ENCODE measurements around the gene AKAP17A. TPM values are rescaled to one million over a fixed set of nuclear protein-coding genes. Genes with fewer than 3 reads are reported as not detected.
"Not testable (repeated sequence)": the region's sequence is repeated elsewhere in the genome, so short reads cannot be mapped to it uniquely, and the experiment has no call there.

The AKAP17A gene
- total RNA-seq, 1 experiment from 2014 or later: 28.3 TPM

DNA sequence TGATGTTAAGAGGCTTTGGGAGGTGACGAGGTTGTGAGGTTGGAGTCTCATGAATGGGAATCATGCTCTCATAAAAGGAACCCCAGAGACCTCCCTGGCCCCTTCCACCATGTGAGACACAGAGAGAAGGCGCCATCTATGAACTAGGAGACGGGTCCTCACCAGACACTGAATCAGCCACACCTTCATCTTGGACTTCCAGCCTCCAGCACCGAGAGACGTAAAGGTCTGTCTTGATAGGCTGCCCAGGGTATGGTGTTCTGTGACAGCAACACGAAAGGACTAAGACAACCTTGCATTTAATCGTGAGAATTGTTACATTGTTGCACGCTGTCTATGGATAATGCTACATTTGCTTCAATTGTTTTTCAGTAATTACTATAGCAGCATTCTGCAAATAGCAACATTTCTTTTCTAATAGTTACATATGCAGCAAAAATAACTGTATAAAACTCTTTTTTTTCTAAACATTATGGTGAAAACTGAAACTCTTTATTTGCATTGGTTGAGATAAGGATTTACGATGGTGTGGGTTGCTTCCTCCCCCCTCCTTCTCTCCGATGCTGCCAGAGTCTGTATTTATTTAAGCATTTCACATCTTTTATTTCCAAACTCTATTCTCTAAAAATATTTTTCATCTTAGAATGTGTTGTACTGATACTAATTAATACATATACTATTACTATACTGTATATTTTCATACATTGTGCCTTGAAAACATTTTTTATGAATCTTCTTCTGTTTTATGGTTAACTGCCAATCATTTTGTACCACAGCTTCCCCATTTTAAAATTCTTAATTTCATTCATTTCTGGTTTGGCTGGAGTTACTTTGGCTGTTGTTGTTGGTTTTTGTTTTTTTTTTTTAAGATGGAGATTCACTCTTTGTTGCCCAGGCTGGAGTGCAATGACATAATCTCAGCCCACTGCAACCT lies 26.4 kb upstream of the AKAP17A start:
- H3K4me2 ChIP-seq: no peak overlapping the region
- BruUV-seq (replicated peaks): no TSS peak
- no peaks in the 10 kb centered on the region for H3K9me2 ChIP-seq (ENCODE audit: insufficient read depth)
- intact Hi-C loops (cut with micrococcal nuclease; ENCODE audit: unreplicated experiment): no loop called here
- H3K27ac ChIP-seq: no peak overlapping the region
- ChIA-PET POLR2A (ENCODE audit: unreplicated experiment) (no interaction called here), CTCF (no interaction called here)
- H3K27me3 ChIP-seq (ENCODE audit: insufficient read depth, low read depth): peaks cover 19% of the 10 kb centered on the region; the same call in 1 of the 2 replicates
- no peaks in the 10 kb centered on the region for H3K4me1 ChIP-seq (replicated peaks; ENCODE audit: insufficient read depth)
- TF ChIP-seq EZH2 (IDR thresholded peaks at IDR 0.05; ENCODE audit: low read depth): no peak
- TF ChIP-seq, protein P1, sequence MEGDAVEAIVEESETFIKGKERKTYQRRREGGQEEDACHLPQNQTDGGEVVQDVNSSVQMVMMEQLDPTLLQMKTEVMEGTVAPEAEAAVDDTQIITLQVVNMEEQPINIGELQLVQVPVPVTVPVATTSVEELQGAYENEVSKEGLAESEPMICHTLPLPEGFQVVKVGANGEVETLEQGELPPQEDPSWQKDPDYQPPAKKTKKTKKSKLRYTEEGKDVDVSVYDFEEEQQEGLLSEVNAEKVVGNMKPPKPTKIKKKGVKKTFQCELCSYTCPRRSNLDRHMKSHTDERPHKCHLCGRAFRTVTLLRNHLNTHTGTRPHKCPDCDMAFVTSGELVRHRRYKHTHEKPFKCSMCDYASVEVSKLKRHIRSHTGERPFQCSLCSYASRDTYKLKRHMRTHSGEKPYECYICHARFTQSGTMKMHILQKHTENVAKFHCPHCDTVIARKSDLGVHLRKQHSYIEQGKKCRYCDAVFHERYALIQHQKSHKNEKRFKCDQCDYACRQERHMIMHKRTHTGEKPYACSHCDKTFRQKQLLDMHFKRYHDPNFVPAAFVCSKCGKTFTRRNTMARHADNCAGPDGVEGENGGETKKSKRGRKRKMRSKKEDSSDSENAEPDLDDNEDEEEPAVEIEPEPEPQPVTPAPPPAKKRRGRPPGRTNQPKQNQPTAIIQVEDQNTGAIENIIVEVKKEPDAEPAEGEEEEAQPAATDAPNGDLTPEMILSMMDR (conservative IDR thresholded peaks at IDR 0.05): no peak
- no peak for DNase-seq
- H3K4me3 ChIP-seq: no peak overlapping the region
- H2AFZ ChIP-seq: no peak overlapping the region
- H3K36me3 ChIP-seq (ENCODE audit: low read depth): no peaks in the 10 kb centered on the region
- no peaks in the 10 kb centered on the region for H3K9me3 ChIP-seq (ENCODE audit: insufficient read depth, low read depth)
- H3K79me2 ChIP-seq (ENCODE audit: low read depth): no peaks in the 10 kb centered on the region
- no peaks in the 10 kb centered on the region for H4K20me1 ChIP-seq (ENCODE audit: insufficient read depth)
- no peaks in the 10 kb centered on the region for H3F3A ChIP-seq (ENCODE audit: insufficient read depth, low read depth)

DNA sequence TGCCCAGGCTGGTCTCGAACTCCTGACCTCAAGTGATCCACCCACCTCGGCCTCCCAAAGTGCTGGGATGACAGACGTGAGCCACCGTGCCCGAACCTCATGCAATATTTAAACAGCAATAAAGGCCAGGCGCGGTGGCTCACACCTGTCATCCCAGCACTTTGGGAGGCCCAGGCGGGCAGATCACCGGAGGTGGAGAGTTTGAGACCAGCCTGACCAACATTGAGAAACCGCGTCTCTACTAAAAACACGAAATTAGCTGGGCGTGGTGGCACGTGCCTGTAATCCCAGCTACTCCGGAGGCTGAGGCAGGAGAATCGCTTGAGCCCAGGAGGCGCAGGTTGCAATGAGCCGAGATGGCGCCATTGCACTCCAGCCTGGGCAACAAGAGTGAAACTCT lies 17.2 kb upstream of the AKAP17A start:
- H3K4me3 ChIP-seq; H4K20me1 ChIP-seq (ENCODE audit: insufficient read depth); H3F3A ChIP-seq (ENCODE audit: insufficient read depth, low read depth); DNase-seq; H3K9me2 ChIP-seq (ENCODE audit: insufficient read depth); H3K9me3 ChIP-seq (ENCODE audit: insufficient read depth, low read depth); H2AFZ ChIP-seq; intact Hi-C loops (cut with micrococcal nuclease; ENCODE audit: unreplicated experiment); H3K4me1 ChIP-seq (replicated peaks; ENCODE audit: insufficient read depth); BruUV-seq (replicated peaks); POLR2A ChIA-PET (ENCODE audit: unreplicated experiment); H3K27ac ChIP-seq; H3K79me2 ChIP-seq (ENCODE audit: low read depth); H3K27me3 ChIP-seq (ENCODE audit: insufficient read depth, low read depth); H3K4me2 ChIP-seq; CTCF ChIA-PET; H3K36me3 ChIP-seq (ENCODE audit: low read depth): not testable (repeated sequence)

DNA sequence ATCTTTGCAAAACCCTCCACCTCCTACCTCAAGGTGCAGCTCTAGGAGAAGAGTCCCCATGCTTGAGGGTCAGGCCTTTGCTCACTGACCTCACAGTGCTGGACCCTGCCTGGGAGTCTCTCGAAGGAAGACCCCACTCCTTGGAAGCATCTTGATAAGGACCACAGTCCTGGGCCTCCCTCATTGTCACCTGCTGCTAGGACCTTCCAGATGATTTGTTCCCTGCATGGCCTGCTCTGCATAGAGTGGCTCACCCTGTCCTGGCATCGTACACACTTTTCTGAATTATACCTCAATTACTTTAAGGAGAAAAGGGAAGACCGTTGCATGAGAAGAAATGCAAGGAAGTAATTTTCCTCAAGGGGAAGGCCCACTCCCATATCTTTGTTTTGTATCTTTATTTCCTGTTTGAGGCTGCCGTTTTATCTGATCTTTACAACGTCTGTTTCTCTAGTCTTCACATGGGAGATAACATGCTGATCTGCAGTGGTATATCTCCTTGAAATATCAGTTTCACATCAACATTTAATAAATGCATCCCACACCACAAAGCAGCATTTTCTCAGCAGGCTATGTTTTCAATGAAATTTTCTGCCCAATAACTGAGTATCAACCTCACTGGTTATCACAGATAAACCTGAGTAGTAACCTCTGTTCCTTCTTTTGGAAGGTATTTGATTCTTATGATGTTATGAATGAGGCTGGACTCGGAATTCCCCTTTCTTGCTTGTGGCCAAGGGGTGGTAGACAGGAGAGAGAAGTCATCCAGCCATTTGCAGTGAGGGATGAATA lies 15.0 kb upstream of the AKAP17A start:
- Histone ChIP-seq H3K36me3 (ENCODE audit: low read depth) (no peaks in the 10 kb centered on the region), H4K20me1 (ENCODE audit: insufficient read depth) (no peaks in the 10 kb centered on the region), H3K27ac (no peak overlapping the region), H3K27me3 (ENCODE audit: insufficient read depth, low read depth) (no peaks in the 10 kb centered on the region), H3K79me2 (ENCODE audit: low read depth) (no peaks in the 10 kb centered on the region), H3K4me1 (replicated peaks; ENCODE audit: insufficient read depth) (no peaks in the 10 kb centered on the region), H3F3A (ENCODE audit: insufficient read depth, low read depth) (no peaks in the 10 kb centered on the region), H3K9me3 (ENCODE audit: insufficient read depth, low read depth) (no peaks in the 10 kb centered on the region), H3K4me3 (no peak overlapping the region), H3K4me2 (no peak overlapping the region), H3K9me2 (ENCODE audit: insufficient read depth) (no peaks in the 10 kb centered on the region), H2AFZ (no peak overlapping the region)
- TF ChIP-seq, protein P1 (conservative IDR thresholded peaks at IDR 0.05): no peak
- TF ChIP-seq EZH2 (IDR thresholded peaks at IDR 0.05; ENCODE audit: low read depth): no peak
- CTCF ChIA-PET: no interaction called here
- DNase-seq: no peak
- intact Hi-C loops (cut with micrococcal nuclease; ENCODE audit: unreplicated experiment): no loop called here
- BruUV-seq (replicated peaks): no TSS peak
- POLR2A ChIA-PET (ENCODE audit: unreplicated experiment): no interaction called here
